Calu3 (cell line): ENCODE data around the gene ZNF580. TPM values are rescaled to one million over a fixed set of nuclear protein-coding genes. Genes with fewer than 3 reads are reported as not detected.

Experiments used
- BruUV-seq: library from RNA; stranded (reverse); fragments of 400-500 nt; replicated peaks from 2 replicates; lab custom pipeline; 2021; lab: Mats Ljungman, UMichigan
- CTCF ChIA-PET: fragments of 300-600 bp; sonication (Branson Sonifier 250); formaldehyde crosslinking; loops from one replicate; lab custom pipeline; 2022; ENCODE audit warnings: antibody characterized with exemption; lab: Charles Lee
- DNase-seq: peaks from one replicate; pipeline ENCODE4 v3.0.0; 2022
- H3K27ac Mint-ChIP-seq: one replicate; pipeline ENCODE4 v1.8.0; 2022; ENCODE audit warnings: mixed read lengths; ENCODE audit not compliant: unreplicated experiment
- H3K27me3 Mint-ChIP-seq: one replicate; pipeline ENCODE4 v1.8.0; 2022; ENCODE audit warnings: mixed read lengths; ENCODE audit not compliant: unreplicated experiment
- H3K36me3 Mint-ChIP-seq: one replicate; pipeline ENCODE4 v1.8.0; 2022; ENCODE audit warnings: mild to moderate bottlenecking, moderate library complexity, mixed read lengths; ENCODE audit not compliant: insufficient read depth, unreplicated experiment
- H3K4me1 Mint-ChIP-seq: one replicate; pipeline ENCODE4 v1.8.0; 2022; ENCODE audit warnings: mild to moderate bottlenecking, low read depth, mixed read lengths; ENCODE audit not compliant: unreplicated experiment
- H3K4me3 Mint-ChIP-seq: one replicate; pipeline ENCODE4 v1.8.0; 2022; ENCODE audit warnings: mild to moderate bottlenecking, low read depth, moderate library complexity, mixed read lengths; ENCODE audit not compliant: unreplicated experiment
- H3K9me3 Mint-ChIP-seq: one replicate; pipeline ENCODE4 v1.8.0; 2022; ENCODE audit warnings: low read depth, mixed read lengths; ENCODE audit not compliant: unreplicated experiment
- intact Hi-C: fragments of 100-400 bp; cut with micrococcal nuclease; formaldehyde crosslinking; loops from one replicate; pipeline ENCODE4 v1.10.0; 2022; ENCODE audit not compliant: unreplicated experiment
- total RNA-seq: library from RNA; stranded (reverse); gene quantifications from 2 replicates; pipeline ENCODE4 v1.2.3, GENCODE V29; 2022
- TF ChIP-seq, protein P1 (sequence below): fragments of 200-600 bp; IDR thresholded peaks from one replicate; pipeline ENCODE4 v1.8.0; 2022; ENCODE audit warnings: antibody characterized with exemption; ENCODE audit not compliant: unreplicated experiment

The ZNF580 gene
- total RNA-seq, 1 experiment from 2014 or later, result 35.6 TPM

GRCh38 chr19:55676383-55676782 is 35.6 kb downstream of the ZNF580 start:
- CTCF ChIA-PET, result interaction anchor here (1.0 kb wide), 1 partner anchor 22 kb away, joined by 3 read pairs; the partner anchor contains the start of gene U2AF2
- Mint-ChIP-seq H3K36me3 (peaks cover 86% of the 10 kb centered on the region), H3K9me3 (no peaks in the 10 kb centered on the region), H3K4me3 (peak overlapping the region; percentile 97), H3K4me1 (peaks cover 57% of the 10 kb centered on the region), H3K27me3 (no peaks in the 10 kb centered on the region), H3K27ac (peak overlapping the region; percentile 22)
- DNase-seq, result no peak
- BruUV-seq, result TSS peak; percentile 62
- intact Hi-C loops, result no loop called here
- TF ChIP-seq, protein P1, sequence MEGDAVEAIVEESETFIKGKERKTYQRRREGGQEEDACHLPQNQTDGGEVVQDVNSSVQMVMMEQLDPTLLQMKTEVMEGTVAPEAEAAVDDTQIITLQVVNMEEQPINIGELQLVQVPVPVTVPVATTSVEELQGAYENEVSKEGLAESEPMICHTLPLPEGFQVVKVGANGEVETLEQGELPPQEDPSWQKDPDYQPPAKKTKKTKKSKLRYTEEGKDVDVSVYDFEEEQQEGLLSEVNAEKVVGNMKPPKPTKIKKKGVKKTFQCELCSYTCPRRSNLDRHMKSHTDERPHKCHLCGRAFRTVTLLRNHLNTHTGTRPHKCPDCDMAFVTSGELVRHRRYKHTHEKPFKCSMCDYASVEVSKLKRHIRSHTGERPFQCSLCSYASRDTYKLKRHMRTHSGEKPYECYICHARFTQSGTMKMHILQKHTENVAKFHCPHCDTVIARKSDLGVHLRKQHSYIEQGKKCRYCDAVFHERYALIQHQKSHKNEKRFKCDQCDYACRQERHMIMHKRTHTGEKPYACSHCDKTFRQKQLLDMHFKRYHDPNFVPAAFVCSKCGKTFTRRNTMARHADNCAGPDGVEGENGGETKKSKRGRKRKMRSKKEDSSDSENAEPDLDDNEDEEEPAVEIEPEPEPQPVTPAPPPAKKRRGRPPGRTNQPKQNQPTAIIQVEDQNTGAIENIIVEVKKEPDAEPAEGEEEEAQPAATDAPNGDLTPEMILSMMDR, result no peak

- Mint-ChIP-seq H3K36me3 (peaks cover 84% of the 10 kb centered on the region), H3K27me3 (no peaks in the 10 kb centered on the region), H3K27ac (peak overlapping the region; percentile 22), H3K4me3 (peak overlapping the region; percentile 97), H3K4me1 (peaks cover 53% of the 10 kb centered on the region), H3K9me3 (no peaks in the 10 kb centered on the region)
- no TSS peak for BruUV-seq
- TF ChIP-seq, protein P1, result no peak
- DNase-seq, result no peak
- CTCF ChIA-PET, result no interaction called here
- intact Hi-C loops, result no loop called here
These were observed 36.2 kb downstream of the ZNF580 start for GRCh38 chr19:55676889-55677505.

DNA sequence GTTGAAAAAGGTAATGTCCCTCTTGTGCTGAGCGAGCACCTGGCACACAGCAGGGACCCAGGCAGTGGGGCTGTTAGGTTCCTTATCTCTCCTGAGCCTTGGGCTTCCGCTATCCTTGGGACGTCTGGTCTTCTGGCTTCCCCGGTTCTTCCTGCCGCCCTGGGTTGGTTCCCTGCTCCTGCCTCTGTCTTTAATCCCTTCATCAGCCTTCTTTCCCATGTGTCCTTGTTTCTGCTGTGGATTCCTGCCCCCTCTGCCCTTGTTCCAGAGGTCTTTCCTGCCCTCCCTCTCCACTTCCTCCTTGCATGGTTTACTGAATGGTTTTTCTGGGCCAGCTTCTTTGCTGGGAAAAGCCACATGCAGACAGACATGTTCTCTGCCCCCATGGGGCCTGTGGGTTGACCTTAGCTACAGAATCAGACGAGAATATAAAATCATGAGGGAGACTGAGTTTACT is 36.8 kb downstream of the ZNF580 start:
- no TSS peak for BruUV-seq
- intact Hi-C loops, result no loop called here
- TF ChIP-seq, protein P1, result no peak
- H3K9me3 Mint-ChIP-seq, result no peaks in the 10 kb centered on the region
- H3K4me1 Mint-ChIP-seq, result peaks cover 47% of the 10 kb centered on the region
- peaks cover 79% of the 10 kb centered on the region for H3K36me3 Mint-ChIP-seq
- CTCF ChIA-PET, result no interaction called here
- peak overlapping the region; percentile 33 for H3K4me3 Mint-ChIP-seq
- peak overlapping the region; percentile 63 for H3K27ac Mint-ChIP-seq
- DNase-seq, result no peak
- H3K27me3 Mint-ChIP-seq, result no peaks in the 10 kb centered on the region

DNA sequence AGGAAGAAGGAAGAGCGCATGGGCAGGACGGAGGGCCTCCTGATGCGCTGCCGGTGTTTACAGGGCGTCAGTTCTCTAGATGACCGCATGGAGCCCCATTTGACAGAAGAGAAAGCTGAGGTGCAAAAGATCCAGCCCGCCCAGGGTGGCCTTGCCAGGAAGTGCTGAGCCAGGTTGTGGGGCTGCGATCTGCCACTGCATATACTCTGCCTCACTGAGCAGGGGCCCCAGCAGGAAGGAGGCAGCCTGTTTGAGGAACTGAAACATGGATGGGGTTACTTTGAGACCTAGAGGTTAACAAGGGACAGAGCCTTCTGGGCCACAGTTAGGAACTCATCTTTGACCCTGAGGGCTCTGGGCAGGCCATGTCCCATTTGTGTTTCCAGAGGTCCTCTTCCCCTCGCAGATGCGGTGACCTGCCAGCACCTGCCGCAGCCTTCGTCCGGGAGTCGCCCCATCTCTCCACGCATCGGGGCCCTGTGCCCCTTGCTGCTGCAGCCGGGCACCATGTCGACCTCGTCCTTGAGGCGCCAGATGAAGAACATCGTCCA is 37.4 kb downstream of the ZNF580 start:
- Mint-ChIP-seq H3K4me1 (peaks cover 45% of the 10 kb centered on the region), H3K4me3 (no peak overlapping the region), H3K36me3 (peaks cover 75% of the 10 kb centered on the region), H3K27me3 (no peaks in the 10 kb centered on the region), H3K9me3 (no peaks in the 10 kb centered on the region), H3K27ac (no peak overlapping the region)
- CTCF ChIA-PET, result no interaction called here
- TF ChIP-seq, protein P1, result no peak
- intact Hi-C loops, result no loop called here
- DNase-seq, result no peak
- BruUV-seq, result no TSS peak
